RKO (cell line): ENCODE data around the gene TOX2.
A peak's percentile ranks its signal among the peaks of the same experiment; 100 is the strongest.

ENCODE experiments used
- DNase-seq: peaks from one replicate; pipeline ENCODE4 v3.0.0-alpha.2; 2016; ENCODE audit warnings: low spot score

TOX2 gene

GRCh38 chr20:43999848-44000247, 85.2 kb downstream of the TOX2 start:
- DNase-seq = no peak

DNA sequence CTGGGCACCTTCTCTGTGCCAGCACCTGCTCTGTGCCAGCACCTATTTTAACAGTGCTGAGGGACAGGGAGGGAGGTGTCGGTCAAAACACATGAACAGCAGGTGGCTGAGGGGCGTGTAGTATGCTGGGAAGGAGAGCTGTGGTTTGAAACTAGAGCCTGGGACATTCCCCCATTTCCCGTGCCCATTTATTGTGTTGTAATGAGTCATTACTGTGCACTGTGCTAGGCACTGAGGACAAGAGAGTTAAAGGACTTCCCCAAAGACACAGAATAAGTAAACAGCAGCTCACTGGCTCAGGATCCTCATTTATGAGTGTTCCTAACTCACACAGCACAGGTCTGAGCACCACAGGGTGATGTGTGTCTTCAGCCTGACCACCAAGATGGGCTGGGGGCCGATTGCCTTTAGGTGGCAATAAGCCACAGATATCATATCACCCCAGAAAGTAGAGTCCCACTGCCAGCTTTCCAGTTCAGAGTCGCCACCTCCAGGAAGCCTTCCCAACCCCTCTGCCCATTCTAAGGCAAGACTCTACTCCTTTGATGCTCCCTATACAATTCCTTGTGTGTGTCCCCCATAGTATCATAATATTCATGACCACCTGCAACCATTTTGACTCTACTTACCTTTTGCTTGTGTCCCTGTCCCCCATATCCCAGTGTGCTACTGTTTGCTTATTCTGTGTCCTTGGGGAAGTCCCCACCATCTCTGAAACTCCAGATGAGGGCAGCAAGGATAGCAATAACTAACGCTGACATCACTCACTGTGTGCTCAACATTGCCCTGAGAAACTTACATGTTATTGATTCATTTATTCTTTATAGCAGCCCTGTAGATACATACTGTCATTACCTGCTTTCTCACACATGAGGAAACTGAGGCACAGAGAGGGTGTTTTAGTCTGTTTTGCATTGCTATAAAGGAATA, 87.3 kb downstream of the TOX2 start:
- DNase-seq = no peak

DNA sequence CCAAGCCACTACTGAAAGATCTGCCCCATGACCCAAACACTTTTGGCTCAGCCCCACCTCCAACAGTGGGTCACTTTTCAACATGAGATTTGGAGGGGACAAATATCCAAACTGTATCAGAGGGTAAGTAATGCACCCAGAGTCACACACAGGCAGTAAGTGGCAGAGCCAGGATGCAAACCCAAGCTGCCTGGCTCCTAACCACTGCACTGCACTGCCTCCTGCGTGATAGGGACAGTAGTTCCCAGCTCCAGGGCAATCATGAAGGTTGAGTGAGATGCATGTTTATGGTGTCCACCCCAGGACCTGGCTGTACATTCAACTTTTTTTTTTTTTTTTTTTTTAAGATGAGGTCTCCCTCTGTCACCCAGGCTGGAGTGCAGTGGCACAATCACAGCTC, 88.2 kb downstream of the TOX2 start:
- DNase-seq = no peak

GRCh38 chr20:44003609-44004008, 89.0 kb downstream of the TOX2 start:
- DNase-seq = no peak

DNA sequence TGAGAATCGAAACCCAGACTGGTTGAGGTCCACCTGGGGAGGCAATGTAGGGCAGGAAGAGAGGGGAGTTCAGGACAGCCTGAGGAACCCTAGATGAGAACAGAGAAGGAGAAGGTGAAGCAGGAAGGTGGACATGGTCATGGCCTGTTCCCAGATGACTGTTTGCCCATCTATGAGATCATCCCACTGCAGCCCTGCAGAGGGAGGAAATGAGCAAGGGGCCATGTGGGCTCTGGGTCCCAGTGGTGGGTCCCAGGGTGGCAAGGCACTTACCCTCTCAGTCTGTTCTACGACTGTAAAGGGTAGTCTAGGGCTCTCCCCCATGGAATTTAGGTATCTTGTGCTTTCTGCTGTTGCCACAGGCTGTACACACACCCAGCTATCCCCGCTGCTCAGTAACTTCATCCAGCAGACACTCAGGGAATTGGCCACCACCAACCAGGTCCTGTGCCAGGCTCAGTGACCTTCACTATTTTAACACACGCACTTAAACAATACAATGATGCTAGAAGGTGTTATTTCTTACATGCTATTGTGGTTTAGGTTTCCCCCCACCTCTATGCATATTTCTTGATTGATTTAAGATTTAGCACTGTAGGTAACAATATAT, 89.8 kb downstream of the TOX2 start:
- DNase-seq = no peak

DNA sequence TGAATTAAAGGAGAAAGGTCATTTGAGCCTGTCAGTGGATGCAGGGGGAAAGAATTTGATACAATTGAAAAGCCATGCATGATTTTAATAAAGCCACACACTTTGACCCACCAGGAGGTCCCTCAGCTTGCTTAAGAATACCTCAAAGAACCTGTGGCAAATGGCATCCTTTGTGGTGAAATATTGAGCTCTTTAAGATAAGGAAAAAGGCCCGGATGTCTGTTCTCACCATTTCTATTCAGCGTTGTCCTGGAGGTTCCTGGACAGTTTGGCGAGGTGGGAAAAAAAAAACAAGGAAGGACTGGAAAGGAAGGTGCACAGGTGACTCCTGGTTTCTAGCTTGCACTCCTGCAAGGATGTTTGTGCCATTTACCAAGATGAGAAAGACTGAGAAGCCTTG, 91.0 kb downstream of the TOX2 start:
- no peak for DNase-seq

DNA sequence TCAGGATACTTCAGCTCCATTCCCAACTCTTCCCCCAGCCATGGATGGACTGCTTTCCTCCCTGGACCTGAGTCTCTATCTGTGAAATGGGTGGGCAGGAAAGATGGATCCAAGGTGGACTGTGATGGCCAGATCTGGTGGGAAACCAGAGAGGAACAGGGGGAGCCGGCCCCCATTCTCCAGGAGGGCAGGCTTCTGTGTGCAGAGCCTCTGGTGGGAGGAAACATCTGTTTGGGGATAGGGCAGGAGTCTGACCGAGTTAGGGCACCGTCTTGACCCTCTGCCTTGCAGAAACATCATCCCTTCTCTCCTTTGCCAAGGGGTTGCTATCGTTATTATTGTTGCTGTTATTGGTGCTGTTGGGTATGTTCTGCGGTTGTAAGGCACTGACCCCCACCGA, 91.5 kb downstream of the TOX2 start:
- no peak for DNase-seq

GRCh38 chr20:44006578-44006977, 91.9 kb downstream of the TOX2 start:
- no peak for DNase-seq

DNA sequence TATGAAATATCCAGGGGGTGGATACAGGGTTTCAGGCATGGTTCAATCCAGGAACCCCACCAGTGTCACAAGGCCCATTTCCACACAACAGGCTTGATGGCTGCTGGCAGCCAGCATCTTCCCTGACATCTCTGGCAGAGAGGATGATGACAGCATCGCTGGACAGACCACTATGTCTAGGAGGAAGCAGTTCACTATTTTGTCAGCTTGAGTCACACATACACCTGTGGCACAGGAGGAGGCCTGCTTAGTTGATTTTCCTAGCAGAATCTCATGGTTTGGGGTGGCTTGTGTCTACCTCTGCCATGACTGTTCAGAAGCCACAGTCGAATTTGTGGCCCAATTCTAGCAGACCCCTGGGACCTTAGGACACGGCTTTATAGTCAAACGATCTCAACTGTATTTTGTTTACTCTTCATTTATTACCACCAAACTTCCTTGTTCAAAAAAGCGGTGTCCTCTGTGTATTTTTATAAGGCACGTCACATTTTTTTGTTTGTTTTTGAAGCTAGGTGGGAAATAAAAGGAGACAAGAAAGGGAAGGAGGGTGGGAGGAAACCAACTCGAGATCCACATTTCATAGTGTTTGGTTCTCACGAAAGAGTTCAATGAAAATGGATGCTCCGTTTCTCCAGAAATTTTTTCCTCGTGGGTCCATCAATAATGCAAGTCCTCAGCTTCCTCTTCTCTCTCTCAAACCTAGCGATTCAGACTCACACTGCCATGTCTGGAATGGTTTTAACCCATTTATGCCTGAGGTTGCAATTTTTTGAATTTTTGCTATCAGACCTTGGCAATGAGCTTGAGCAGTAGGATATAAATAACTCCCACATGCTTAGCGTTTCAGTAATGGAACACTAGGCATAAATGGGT, 94.4 kb downstream of the TOX2 start:
- no peak for DNase-seq

DNA sequence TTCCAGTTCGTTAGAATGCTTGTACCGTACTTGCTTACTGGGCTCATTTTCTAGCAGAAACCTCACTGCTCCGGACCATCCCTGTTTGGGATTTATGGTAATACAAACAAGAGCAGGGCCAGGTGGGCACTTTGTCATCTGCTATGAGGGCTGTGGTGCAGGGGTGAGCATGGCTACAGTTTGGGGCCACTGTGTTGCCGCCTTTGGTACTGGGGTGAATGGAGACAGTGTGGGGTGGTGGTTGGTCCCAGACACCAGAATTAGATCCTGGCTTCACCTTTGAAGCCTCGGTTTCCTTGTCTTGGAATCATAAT, 95.0 kb downstream of the TOX2 start:
- DNase-seq = no peak

- DNase-seq = no peak
Observed at GRCh38 chr20:44010162-44010704, 95.6 kb downstream of the TOX2 start.

GRCh38 chr20:44011251-44011940, 96.7 kb downstream of the TOX2 start:
- no peak for DNase-seq

GRCh38 chr20:44012466-44013226, 98.0 kb downstream of the TOX2 start:
- no peak for DNase-seq

GRCh38 chr20:44014807-44015732, 100.4 kb downstream of the TOX2 start:
- no peak for DNase-seq

- no peak for DNase-seq
Observed at GRCh38 chr20:44015733-44016103, 101.1 kb downstream of the TOX2 start.

DNA sequence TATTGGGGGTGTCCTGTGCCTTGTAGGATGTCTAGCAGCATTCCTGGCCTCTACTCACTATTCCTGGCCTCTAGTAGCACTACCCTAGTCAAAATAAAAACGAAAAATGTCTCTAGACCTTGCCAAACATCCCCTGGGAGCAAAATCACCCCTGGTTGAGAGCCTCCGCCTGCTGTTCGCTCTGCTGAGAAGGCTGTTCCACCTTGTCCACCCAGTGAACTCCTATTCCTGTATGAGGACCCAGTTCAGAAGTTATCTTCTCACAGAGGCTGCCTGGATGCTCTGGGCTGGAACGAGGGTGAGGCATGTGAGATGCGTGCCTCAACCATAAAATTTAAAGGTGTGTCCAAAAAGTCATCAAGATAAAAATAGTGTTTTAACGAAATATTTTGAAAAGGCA, 101.9 kb downstream of the TOX2 start:
- DNase-seq = no peak

- no peak for DNase-seq
Observed at GRCh38 chr20:44017211-44017610, 102.6 kb downstream of the TOX2 start.

DNA sequence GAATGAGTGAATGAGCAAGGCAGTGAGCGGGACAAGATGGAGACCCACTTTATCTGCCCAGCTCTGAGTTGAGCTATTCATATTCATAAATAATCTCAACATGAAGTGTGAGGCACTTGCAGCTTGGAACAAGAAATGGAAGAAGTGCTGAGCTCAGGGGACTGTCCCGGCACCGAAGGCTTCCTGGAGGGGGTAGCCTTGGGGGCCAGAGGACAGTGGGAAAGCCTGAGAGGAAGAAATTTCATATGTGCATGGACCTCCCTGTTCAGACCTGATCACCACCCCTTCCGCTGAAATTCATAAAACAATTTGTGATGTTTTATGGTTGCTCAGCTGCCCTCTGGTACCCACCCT, 103.2 kb downstream of the TOX2 start:
- no peak for DNase-seq

DNA sequence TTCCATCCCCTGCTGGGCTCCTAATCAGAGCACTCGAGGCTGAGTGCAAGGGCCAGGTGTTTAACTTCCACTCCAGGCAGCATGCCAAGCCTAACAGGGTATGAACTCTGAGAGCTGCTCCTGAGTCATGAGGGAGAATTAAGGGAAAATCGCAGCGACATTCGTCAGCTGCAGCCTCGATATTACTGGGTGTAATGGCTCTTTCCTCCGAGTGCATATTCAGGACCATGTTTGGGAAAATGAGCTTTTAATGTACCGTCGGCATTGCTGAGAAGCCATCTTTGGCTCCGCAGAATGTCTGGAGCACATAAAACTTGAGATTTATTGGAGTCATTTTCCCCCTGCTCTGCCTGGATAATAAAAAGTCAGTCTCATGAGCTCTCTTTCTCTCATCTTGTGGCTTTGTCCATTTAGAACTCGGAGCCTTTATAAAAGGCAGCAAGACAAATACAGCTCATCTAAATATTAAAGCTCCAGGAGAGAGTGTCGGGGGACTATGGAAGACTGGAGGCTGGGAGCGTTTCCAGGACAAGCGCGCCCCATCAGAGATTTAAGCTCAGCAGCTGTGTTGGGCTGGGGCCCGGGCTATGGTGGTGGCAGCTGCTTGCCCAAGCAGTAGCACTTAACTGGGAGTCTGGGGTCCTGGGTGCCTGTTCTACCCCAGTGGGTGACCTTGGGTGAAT, 103.7 kb downstream of the TOX2 start:
- DNase-seq = peak; percentile 82
